Measurements from ENCODE around the gene HSBP1.

The HSBP1 gene

DNA sequence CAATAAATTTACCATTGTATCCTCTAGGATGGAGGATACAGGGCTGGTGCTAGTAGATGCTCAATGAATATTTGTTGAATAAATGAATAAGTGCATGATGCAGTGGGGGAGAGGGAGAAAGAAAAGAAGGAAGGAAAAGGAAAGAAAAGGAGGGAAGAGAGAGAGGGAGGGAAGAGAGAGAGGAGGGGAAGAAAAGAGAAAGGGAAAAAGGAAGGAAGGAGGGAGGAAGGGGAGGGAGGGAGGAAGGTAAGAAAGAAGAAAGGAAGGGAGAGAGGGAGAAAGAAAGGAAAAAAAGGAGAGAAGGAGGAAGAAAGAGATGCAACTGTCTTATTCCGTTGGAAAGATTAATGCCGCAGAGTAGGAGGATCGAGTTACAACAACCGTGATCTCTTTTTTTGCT, 30.4 kb downstream of the HSBP1 start:
- DNase-seq (ENCODE audit: low read depth in 3 of 3), result no peak

DNA sequence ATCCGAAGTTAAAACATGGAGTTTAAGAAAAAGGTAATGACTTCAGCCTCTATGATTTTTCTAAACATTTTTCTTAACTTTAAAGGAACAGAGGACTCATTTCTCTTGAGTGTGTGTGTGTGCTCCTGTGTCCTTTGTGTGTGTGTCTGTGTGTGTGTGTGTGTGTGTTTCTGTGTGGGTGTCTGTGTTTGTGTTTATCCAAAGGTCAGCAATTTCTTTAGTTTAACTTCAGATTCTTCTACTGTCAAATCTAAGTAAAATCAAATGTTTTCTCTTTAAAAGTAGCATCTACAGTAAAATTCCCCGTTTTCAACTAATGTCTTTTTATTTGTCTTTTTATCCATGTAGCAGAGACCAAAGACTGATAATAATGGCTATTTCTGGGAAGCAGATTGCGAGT, 31.8 kb downstream of the HSBP1 start:
- no peak for DNase-seq (ENCODE audit: low read depth in 3 of 3)

DNA sequence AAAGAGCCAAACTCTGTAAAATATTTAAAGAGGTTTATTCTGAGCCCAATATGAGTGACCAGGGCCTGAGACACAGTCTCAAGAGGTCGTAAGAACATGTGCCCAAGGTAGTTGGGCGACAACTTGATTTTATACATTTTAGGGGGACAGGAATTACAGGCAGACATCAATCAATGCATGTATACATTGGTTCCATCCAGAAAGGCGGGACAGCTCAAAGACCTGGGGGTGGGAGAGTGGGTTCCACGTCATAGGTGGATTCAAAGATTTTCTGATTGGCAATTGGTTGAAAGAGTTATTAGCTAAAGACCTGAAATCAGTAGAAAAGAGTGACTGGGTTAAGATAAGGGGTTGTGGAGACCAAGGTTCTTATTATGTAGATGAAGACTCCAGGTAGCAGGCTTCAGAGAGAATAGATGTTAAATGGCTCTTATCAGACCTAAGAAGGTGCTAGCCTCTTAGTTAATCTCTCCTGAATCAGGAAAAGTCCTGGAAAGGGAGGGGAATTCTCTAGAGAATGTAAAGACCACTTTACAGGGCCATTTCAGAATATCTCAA, 32.4 kb downstream of the HSBP1 start:
- DNase-seq (ENCODE audit: low read depth in 3 of 3), result no peak

DNA sequence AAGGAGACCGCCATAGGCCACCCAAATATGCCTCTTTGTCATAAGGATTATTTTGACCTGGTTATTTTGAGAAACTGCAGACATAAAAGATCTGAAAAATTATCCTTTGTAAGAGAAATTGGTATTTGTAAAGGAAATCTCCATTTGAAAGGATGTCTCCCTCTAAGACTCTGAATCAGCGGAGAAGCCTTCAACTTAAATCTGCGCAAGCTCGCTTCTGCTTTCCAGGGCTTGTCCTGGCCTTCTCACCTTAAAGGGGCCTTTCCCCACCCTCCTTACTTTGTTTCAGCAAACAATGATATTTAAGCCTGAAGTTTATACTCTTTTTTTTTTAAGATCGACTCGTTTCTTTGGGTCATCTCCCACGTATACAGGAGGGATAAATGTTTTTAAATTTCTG, 34.5 kb downstream of the HSBP1 start:
- no peak for DNase-seq (ENCODE audit: low read depth in 3 of 3)

DNA sequence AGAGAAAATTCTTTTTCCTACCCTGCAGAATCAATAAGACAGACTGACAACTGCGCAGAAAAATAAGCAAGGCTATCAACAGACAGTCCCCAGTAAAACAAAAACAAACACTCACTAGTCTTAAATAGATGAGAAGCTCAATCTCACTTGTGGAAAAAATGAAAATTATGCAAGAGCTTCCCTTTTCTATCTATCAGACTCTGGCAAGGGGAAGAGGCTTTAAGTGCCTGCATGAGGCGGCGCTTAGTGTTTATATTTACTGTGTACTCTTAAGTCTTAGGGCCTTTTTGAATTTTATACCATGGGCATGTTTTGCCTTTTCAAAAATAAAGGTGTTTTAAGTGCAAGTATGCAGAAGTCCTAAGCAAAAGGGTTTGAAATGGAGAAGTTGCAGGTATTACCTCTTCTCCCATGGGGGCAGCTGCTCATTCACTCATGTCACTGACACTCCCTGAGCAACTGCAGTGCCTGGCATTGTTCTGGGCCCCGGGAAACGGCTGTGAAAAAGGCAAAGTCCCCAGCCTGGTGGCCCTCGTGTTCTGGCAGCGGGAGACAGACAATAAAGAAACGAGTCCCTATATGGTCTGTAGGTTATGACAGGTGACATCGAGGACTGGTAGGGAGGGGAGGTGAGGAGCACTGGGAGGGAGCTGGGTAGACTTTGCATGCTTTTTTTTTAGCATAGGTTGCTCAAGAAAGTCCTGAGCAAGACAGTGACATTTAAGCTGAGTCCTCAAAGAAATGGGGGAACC, 35.2 kb downstream of the HSBP1 start:
- DNase-seq (ENCODE audit: low read depth in 3 of 3), result no peak

DNA sequence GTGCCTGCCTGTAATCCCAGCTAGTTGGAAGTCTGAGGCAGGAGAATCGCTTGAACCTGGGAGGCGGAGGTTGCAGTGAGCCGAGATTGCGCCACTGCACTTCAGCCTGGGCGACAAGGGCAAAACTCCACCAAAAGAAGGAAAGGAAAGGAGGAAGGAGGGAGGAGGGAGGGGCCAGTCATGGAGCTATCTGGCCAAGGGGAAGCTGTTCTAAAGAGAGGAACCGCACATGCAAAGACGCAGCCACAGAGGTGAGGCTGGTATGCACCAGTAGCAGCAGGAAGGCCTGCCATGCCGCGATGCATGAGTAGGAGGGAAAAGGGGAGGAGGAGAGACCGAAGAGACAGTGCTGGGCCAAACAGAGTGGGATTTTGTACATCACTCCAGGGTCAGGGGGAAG, 35.9 kb downstream of the HSBP1 start:
- no peak for DNase-seq (ENCODE audit: low read depth in 3 of 3)

DNA sequence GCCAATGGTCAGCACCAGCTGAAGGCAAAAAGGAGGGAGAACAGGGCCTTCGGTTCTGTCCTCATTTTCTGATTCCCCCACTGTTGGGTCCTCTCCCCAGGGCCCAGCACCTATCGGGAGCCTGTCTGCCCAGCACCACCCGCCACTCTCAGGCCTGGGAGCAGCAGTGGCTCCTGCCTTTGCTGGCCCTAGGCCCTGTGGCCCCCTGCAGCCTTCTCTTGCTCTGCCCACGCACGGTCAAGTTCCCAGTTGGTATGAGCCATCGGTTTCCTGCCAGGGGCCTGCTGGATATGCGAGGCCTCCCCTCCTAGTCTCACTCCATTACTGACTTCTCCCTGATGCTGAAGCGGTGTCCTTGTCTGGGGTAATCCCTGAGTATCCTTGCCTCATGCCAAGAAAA, 37.5 kb downstream of the HSBP1 start:
- DNase-seq (ENCODE audit: low read depth in 3 of 3), result no peak

DNA sequence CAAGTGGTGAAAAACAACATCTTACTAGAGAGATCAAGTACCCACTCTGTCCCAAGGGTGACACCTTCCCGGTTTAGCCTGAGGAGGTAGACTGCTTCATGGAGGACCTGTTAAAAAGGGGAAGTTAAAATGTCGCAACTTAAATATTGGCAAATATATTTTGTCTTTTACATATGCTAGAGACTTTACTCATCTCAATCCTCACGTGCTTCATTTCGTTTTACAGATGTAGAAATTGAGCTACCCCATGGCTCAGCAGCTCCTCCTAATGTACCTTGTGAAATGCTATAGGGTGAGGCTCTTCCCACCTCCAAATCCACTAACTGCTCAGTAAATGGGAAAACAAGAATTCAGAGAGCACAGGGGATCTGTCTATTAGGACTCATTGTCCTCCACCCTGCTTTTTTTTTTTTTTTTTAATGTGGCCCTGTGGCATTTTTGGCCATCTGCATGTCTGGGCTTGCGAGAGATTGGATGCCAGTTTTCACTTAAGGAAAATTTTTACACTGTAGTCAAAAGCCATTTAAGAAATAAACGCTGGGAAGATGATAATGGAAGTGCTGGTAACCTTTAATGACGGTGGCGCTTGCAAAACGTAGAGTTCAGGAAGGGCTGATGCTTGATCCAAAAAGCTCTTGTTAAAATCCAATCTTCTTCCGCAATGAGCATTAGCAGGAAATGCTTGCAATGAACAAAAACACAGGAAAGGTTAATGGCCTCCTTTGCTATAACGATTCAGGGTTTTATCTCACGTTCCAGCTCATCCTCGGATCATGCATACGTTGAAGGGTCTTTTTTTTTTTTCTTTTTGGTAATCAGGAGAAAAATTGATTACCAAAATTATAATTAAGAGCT, 39.8 kb downstream of the HSBP1 start:
- DNase-seq (ENCODE audit: low read depth in 3 of 3), result no peak

DNA sequence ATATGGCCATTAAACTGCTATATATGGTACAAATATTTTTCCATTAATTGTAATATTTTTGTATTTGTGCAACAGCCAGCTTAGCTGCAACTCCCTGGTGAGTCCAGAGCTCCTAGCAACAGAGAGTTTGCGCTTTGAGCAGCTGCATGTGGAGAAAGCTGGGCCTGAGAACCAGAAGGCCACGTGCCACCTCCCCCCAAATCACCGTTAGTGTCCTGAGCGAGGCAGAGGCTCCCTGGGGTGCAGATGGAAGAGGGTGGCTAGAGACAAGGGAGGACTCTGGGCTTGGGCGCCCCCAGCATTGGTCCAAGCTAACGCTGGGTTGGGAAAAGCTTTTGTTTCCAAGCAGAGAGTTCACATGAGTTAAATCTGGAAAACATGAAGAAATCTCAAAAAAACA, 41.6 kb downstream of the HSBP1 start:
- DNase-seq (ENCODE audit: low read depth in 3 of 3), result no peak

DNA sequence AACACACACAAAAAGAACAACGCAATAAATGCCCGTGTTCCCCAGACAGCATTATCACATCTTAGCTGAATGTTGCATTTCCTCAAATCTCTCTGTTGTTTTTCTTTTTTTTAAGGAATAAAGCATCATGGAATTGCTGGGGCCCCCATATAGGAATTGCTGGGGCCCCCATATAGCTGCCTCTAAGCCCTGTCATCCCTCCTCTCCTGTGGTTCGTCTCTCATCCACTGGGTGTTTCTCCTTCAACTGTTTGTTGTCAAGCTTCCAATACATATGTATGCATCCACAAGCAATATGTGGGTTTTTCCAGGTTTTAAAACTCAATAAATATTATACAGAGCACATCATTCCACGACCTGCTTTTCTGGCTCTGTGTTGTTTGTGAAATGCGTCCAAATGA, 43.2 kb downstream of the HSBP1 start:
- no peak for DNase-seq (ENCODE audit: low read depth in 3 of 3)

DNA sequence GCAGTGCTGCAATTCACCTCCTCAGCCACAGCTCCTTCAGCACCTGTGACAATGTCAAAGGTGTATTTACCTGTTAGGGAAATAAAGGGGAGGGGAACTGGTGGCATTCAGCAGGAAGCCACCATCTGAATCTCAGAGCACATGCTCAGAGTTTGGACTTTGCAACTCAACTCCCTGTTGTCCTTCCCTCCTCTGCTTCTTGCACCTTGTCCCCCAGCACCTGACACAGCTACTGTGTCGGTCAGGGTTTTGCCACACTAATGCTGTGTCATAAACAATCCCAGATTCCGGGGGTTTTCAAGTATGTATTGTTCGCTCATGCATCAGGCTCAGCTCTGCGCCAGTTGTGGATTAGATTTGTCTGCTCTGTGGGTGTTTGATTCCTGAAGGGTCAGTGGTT, 43.7 kb downstream of the HSBP1 start:
- DNase-seq (ENCODE audit: low read depth in 3 of 3), result no peak

DNA sequence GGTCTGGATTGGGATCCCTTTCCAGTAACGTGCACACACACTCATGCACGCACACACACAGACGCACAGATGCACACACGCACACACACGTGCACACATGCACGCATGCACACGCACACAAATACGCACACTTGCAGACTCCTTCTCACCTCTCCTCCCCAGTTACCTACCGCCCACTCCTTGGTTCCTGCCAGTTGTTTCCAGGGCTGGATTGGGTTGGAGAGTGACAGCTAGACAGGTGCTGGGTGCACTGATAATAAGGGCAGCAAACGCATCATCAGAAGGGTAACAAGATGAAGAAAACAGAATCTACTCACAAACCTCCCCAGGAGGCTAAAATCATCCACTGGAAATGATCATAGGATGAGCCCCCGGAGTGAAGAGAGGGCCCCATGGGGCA, 45.0 kb downstream of the HSBP1 start:
- no peak for DNase-seq (ENCODE audit: low read depth in 3 of 3)

DNA sequence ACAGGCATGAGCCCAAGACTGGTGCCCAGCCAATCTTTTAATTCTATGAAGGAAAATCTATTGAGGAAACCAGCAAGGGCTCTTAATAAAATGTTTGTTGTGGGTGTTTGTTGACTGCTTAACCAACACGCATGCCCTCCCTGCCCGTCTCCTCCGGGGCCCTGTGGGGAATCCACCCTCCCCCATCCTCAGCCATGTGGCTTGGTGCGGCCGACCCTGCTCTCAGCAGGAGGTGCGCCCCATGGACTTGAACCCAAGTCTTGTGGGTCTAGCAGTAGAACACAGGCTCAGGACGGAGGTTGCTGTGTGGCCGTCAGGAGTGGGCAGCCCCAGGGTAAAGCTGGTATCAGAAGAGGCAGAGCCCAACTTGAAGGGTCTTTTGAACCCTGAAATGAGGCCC, 46.1 kb downstream of the HSBP1 start:
- no peak for DNase-seq (ENCODE audit: low read depth in 3 of 3)

DNA sequence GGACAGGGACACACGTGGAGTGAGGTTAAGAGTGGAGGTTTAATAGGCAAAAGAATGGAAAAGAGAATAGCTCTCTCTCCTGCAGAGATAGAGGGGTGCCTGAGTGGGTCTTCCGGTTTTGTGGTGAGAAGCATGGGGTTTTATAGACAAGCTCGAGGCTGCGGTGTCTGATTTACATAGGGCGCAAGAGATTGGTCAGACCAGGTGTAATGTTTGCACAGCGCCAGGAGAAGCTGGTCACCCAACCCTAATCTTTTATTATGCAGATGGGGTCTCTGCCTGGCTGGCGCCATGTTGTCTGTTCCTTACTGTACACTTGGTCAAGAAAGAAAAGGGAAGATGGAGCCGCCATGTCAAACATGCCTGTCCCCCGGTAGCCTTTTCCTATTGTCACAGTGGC, 46.6 kb downstream of the HSBP1 start:
- DNase-seq (ENCODE audit: low read depth in 3 of 3), result no peak

DNA sequence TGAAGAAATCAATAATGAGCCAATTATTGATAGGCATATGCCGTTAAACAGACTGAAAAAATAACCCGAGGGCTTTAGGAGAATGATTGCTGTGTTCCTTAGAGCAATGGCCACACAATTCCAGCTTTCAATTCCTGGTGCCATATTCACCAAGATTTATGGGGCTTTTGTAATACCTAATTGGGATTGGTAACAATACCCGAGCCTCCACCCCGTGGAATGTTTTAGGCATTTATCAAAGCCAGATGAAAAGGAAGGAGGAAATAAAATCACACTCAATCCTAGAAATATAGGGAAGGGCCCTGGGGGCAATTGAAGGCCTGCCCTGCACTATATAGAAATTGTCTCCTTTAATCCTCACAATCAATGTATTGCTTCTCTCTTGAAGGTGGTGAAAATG, 49.0 kb downstream of the HSBP1 start:
- no peak for DNase-seq (ENCODE audit: low read depth in 3 of 3)

DNA sequence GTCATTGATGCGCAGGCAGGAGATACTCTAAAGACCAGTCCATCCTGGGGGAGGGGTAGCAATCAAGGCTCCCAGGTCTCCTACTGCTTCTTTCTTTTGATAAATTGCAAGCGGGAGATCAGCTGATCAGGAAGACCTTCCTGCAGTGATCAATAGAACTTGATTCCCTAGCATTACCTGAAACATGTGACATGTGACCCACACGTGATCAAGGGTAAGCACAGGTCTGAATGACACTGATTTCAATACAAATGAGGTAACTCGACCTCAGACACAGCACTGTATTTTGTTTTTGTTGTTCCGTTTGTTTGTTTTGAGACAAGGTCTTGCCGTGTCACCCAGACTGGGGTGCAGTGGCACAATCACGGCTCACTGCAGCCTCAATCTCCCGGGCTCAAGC, 51.5 kb downstream of the HSBP1 start:
- DNase-seq (ENCODE audit: low read depth in 3 of 3), result no peak

DNA sequence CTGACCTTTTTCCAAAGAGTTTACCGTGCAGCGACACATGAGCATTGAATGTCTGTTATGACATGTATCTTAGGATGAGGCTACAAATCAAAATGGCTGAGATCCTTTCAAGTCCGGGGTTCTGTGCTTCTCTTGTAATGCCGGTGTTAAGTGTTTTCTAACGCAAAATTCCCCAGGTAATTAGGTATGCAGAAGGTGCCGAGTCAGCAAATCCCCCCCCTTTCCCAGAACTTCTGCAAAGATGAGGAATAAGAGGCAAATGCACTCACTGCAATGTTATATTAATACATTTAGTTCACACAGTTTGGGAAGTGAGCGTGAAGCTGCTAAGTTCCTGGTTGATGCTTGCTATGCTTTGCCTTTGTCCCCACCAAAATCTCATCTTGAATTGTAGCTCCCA, 54.9 kb downstream of the HSBP1 start:
- no peak for DNase-seq (ENCODE audit: low read depth in 3 of 3)

DNA sequence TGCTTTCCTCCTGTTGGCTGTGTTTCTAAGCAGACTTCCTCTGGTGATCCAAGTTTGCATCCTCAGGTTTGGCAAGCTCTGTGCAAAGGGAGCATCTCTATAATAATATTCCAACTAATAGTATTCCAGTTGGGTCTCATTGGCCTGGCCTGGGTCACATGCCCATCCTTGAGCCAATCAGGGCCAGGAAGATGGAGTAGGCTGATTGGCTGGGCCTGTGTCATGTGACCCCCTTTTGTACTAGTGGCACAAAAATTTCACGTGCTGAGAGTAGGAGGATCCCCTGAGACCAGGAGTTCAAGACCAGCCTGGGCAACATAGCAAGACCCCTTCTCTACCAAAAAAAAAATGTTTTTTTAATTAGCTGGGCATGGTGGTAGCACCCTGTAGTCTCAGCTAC, 55.9 kb downstream of the HSBP1 start:
- no peak for DNase-seq (ENCODE audit: low read depth in 3 of 3)
